ENCODE data around the gene CDC42BPB.

GRCh38 chr14:102920273-102920997 is 136.9 kb downstream of the CDC42BPB start:
- TF ChIP-seq CTCF (conservative IDR thresholded peaks at IDR 0.05 in 1 of 2, IDR thresholded peaks at IDR 0.05 in 1 of 2; ENCODE audit: low read depth in 1 of 2, low read length in 2 of 2) (no peak), EZH2 (IDR thresholded peaks at IDR 0.05; ENCODE audit: low read length, missing control alignments) (no peak)

Measured in fibroblast of lung (primary cell).